GM19023 (cell line): ENCODE results near the gene ARHGAP5.

Experiments used
- ATAC-seq: cut with Tn5 transposase; IDR thresholded peaks from one replicate; pipeline ENCODE4 v1.9.1; 2021; ENCODE audit warnings: mild to moderate bottlenecking, moderate library complexity; ENCODE audit not compliant: unreplicated experiment

ARHGAP5 gene

GRCh38 chr14:32077081-32078022, at the start of gene ARHGAP5:
Gene ARHGAP5 (plus strand): TSS chr14:32077304. CDS start chr14:32090670, 13,366 bp downstream.
- peak; percentile 52 for ATAC-seq

- no peak for ATAC-seq
Measured at GRCh38 chr14:32028599-32028998, 48.5 kb upstream of the ARHGAP5 start.

- no peak for ATAC-seq
Measured at GRCh38 chr14:32033543-32033942, 43.6 kb upstream of the ARHGAP5 start.

GRCh38 chr14:32038876-32039275, 38.2 kb upstream of the ARHGAP5 start:
- no peak for ATAC-seq

- ATAC-seq, result no peak
Measured at GRCh38 chr14:32039401-32040030, 37.6 kb upstream of the ARHGAP5 start.

GRCh38 chr14:32043624-32044023, 33.5 kb upstream of the ARHGAP5 start:
- ATAC-seq, result no peak

- no peak for ATAC-seq
Measured at GRCh38 chr14:32044454-32044853, 32.6 kb upstream of the ARHGAP5 start.

GRCh38 chr14:32047791-32048190, 29.3 kb upstream of the ARHGAP5 start:
- no peak for ATAC-seq

- ATAC-seq, result no peak
Measured at GRCh38 chr14:32049361-32050088, 27.6 kb upstream of the ARHGAP5 start.

- ATAC-seq, result no peak
Measured at GRCh38 chr14:32050878-32051277, 26.2 kb upstream of the ARHGAP5 start.

GRCh38 chr14:32054536-32054935, 22.6 kb upstream of the ARHGAP5 start:
- no peak for ATAC-seq

- ATAC-seq, result no peak
Measured at GRCh38 chr14:32055175-32055574, 21.9 kb upstream of the ARHGAP5 start.

- ATAC-seq, result no peak
Measured at GRCh38 chr14:32059702-32060101, 17.4 kb upstream of the ARHGAP5 start.

GRCh38 chr14:32064931-32065330, 12.2 kb upstream of the ARHGAP5 start:
- ATAC-seq, result no peak

- ATAC-seq, result no peak
Measured at GRCh38 chr14:32068708-32069107, 8.4 kb upstream of the ARHGAP5 start.

- ATAC-seq, result no peak
Measured at GRCh38 chr14:32070282-32070681, 6.8 kb upstream of the ARHGAP5 start.

- ATAC-seq, result no peak
Measured at GRCh38 chr14:32072676-32073075, 4.4 kb upstream of the ARHGAP5 start.

GRCh38 chr14:32073537-32074189, 3.4 kb upstream of the ARHGAP5 start:
- ATAC-seq, result no peak

GRCh38 chr14:32074887-32075572, 2.1 kb upstream of the ARHGAP5 start:
- no peak for ATAC-seq

GRCh38 chr14:32075672-32076277, 1.3 kb upstream of the ARHGAP5 start:
- no peak for ATAC-seq
